ENCODE data around the gene MTG1.
"Not testable (repeated sequence)": the region's sequence is repeated elsewhere in the genome, so short reads cannot be mapped to it uniquely, and the experiment has no call there.

MTG1 gene

GRCh38 chr10:133359554-133359971, 34.4 kb upstream of the MTG1 start:
- DNase-seq (ENCODE audit: low spot score) = peak; percentile 71

GRCh38 chr10:133359972-133360610, 33.9 kb upstream of the MTG1 start:
- no peak for DNase-seq (ENCODE audit: low spot score)

- DNase-seq (ENCODE audit: low spot score) = no peak
Observed at GRCh38 chr10:133361227-133361626, 32.7 kb upstream of the MTG1 start.

- DNase-seq (ENCODE audit: low spot score) = no peak
Observed at GRCh38 chr10:133361773-133362441, 32.0 kb upstream of the MTG1 start.

- no peak for DNase-seq (ENCODE audit: low spot score)
Observed at GRCh38 chr10:133362846-133363245, 31.1 kb upstream of the MTG1 start.

GRCh38 chr10:133364645-133365431, 29.1 kb upstream of the MTG1 start:
- DNase-seq (ENCODE audit: low spot score) = no peak

GRCh38 chr10:133365461-133366129, 28.4 kb upstream of the MTG1 start:
- DNase-seq (ENCODE audit: low spot score) = no peak

- no peak for DNase-seq (ENCODE audit: low spot score)
Observed at GRCh38 chr10:133366130-133366478, 27.9 kb upstream of the MTG1 start.

- DNase-seq (ENCODE audit: low spot score) = no peak
Observed at GRCh38 chr10:133366751-133367150, 27.2 kb upstream of the MTG1 start.

- not testable (repeated sequence) for DNase-seq (ENCODE audit: low spot score)
Observed at GRCh38 chr10:133367461-133367860, 26.5 kb upstream of the MTG1 start.

GRCh38 chr10:133368153-133368552, 25.8 kb upstream of the MTG1 start:
- no peak for DNase-seq (ENCODE audit: low spot score)

GRCh38 chr10:133370030-133370786, 23.7 kb upstream of the MTG1 start:
- no peak for DNase-seq (ENCODE audit: low spot score)

- no peak for DNase-seq (ENCODE audit: low spot score)
Observed at GRCh38 chr10:133372507-133372906, 21.4 kb upstream of the MTG1 start.

GRCh38 chr10:133373174-133374090, 20.5 kb upstream of the MTG1 start, which contains the start of gene ECHS1:
TSS of gene ECHS1 (minus strand) at chr10:133373354. CDS start at chr10:133373333, 21 bp downstream.
- DNase-seq (ENCODE audit: low spot score) = peak; percentile 88

GRCh38 chr10:133375357-133376115, 18.4 kb upstream of the MTG1 start:
- DNase-seq (ENCODE audit: low spot score) = no peak

GRCh38 chr10:133376183-133376582, 17.8 kb upstream of the MTG1 start:
- not testable (repeated sequence) for DNase-seq (ENCODE audit: low spot score)

GRCh38 chr10:133377025-133377817, 16.7 kb upstream of the MTG1 start:
- no peak for DNase-seq (ENCODE audit: low spot score)

- DNase-seq (ENCODE audit: low spot score) = no peak
Observed at GRCh38 chr10:133377818-133378250, 16.1 kb upstream of the MTG1 start.
